Nucleus accumbens (tissue), 56 donors: Measurements from ENCODE around the gene TPH2.

Experiments used
- DNase-seq, 56 donors: peaks; one replicate each; lab custom pipeline; 2025; lab: John Stamatoyannopoulos, UW

TPH2 gene

GRCh38 chr12:72030277-72030676 is 91.6 kb downstream of the TPH2 start:
- no peak for DNase-seq

- DNase-seq = no peak
Observed at GRCh38 chr12:72031066-72031465, 92.4 kb downstream of the TPH2 start.

GRCh38 chr12:72033991-72034390 is 95.3 kb downstream of the TPH2 start:
- no peak for DNase-seq

DNA sequence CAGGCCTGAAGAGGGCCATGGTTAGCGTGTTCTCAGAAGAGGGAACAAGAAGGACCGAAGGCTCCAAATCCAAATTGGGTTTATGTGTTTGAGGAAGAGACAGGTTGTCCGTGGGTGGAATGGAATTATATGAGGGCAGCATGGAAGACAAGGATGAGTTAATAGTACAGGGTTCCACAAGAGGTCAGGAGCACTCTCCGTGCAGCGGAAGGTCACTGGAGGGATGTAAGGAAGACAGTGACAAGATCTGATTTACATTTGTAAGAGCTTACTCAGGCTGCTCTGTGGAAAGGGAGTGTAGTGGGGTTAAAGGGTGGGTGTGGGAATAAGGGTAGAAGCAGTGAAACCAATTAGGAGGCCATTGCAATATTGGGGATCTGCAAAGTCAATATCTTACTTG is 97.0 kb downstream of the TPH2 start:
- DNase-seq = no peak

DNA sequence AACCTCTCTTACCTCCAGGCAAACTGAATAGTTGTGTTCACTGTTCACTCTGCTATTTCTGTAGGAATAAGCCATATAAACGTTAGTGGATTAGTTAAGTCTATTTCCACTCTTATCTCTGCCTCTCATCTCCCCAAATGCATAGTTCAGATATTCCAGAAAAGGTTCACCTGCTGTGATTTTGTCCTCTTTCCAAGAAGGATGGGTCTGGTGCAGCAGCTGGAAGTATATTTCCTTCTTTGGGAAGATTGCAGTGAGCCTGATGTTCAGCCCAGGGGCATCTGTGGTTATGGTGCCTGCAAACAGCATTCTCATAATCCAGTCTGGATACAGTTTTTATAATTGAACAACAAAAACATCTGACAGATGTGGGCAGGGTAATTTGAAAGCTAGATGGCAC is 97.7 kb downstream of the TPH2 start:
- DNase-seq = no peak

DNA sequence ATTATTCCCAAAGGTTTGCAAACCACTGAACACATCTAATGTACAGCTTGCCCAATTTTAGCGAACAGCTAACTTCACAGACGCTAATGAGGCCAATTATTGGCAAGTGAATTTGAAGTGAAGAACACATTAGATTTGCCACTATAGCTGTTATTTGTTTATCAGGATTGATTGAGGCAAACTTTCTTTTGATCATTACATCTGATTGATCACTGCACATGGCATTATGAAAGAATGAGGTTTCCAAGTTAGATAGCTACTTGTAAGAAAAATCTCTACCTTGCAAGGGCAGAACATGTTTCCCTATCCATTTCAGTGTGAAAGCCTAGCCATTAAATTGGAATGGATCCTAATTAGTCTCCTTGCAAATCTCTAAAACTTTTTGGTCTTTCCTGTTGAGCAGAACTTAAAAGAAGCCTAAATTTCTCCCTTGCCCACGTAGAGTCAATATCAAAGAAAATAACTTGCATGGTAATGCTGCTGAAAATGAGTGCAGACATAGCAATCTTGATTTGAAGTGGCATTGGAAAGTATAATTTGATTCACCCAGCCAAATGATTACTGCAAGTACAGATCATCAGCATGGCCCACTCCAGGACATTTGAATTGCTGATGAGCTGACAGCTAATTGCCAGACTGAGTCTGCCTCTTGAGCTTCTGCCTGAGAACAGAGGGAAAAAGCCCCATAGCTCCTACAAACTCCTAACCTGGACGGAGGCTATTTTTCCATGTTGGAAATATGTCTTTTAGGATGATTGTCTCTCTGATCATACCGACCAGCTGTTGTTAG is 98.6 kb downstream of the TPH2 start:
- peak in 3 of 56 donors; percentile 1 to 5 (median 4) for DNase-seq

DNA sequence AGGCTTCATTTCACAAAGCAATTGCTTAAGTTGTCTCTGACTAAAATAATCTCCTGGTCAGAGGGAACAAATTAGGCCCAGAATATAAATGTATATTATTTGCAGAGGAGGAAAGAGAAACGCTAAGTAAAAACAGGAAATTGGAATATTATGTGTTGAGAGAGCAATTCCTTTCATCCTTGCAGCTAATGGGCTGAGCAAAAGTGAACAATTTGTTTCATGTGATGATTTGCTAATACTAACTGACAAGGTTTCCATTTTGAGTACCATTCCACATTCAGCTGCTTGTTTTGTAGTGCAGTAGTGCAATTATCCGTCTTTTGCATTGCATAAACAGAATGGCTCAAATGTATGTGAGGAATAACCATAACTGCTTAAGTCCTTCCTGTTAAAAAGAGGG is 103.2 kb downstream of the TPH2 start:
- no peak for DNase-seq

DNA sequence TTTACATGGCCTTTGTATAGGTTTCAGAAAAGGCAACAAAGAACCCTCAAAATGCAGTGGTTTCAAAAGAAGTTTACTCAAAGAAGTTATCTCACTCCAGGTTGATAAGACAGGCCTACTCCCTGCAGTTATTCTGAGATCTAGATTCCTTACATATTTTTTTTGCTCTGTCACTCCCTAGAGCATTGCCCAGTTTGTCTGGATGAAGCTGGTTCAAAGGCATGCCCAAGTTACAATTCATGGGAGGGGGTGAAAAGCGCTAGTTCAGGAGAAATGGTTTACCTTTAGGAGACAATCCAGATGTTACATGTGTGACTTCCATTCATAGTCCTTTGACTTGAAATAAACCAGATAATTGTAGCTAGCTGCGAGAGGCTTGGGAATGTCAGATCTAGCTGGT is 115.0 kb downstream of the TPH2 start:
- no peak for DNase-seq

DNA sequence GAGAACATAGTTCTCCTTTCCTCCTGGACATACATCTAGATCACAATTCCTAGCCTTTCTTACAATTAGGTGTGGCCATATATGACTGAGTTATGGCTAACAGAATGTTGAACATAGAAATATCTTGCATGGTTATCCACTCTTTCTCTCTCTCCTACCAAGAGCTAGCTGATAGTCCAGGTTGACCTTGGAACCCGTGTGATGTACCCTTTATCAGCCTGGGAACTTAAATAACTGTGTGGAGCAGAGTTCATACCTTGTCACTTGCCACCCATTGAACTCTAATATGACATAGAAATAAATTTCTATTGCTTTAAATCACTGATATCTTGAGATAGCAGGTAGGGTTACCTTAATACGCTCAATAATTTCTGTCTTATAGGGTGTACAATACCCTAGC is 115.9 kb downstream of the TPH2 start:
- DNase-seq = no peak

DNA sequence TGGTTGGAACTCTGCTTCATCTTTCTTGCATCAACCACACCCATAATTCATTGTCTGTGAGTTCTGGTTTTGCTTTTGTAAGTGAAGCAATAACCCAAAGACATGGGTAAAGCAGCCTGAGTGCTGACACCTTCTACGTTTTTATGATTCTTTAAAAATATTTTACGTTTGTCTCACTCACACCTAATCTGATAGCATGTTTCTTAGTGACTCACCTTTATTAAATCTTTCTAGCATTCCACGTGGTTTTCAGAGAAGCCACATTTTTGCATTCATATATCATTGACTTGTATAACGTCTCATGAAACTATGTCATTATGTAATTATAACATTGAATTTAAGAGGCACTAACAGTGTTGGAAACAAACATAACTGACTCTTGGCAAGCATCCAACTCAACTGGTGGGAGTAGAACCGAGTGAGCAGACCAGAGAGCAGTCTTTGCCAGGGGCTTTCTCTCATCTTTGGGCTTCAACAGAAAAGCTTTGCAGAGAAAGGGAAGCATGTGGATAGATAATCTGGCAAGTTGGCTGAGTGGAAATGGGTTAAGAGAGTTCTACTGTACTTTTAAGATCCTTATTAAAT is 118.8 kb downstream of the TPH2 start:
- DNase-seq = no peak

DNA sequence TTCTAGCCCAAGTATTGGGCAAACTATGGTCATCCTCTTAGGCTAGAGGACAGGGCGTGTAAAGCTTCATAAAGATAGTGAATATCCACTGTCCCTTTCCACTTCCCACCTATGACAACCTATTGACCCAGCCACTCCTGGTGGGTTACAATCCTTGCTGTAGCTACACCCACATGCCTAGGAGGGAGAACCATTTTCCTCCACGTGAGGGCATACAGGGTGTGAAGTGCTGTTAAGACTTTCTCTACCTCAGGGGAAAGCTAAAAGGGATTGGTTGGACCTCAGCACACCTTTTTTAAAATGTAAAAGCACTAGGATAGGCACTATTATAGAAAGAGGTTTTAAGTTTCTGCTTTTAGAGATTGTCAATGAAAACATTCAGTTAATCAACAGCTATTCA is 124.4 kb downstream of the TPH2 start:
- no peak for DNase-seq

DNA sequence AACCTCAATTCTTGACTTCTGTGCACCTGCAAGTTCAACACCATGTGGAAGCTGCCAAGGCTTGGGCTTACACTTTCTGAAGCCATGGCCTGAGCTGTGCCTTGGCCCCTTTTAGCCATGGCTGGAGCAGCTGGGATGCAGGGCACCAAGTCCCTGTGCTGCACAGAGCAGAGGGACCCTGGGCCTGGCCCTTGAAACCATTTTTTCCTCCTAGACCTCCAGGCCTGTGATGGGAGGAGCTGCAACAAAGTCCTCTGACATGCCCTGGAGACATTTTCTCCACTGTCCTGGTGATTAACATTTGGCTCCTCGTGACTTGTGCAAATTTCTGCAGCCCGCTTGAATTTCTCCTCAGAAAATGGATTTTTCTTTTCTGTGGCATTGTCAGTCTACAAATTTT is 132.4 kb downstream of the TPH2 start:
- no peak for DNase-seq

- DNase-seq = peak in 2 of 56 donors; percentile 2 to 5
Observed at GRCh38 chr12:72072592-72073212, 134.1 kb downstream of the TPH2 start.

GRCh38 chr12:72074065-72074464 is 135.4 kb downstream of the TPH2 start:
- no peak for DNase-seq

DNA sequence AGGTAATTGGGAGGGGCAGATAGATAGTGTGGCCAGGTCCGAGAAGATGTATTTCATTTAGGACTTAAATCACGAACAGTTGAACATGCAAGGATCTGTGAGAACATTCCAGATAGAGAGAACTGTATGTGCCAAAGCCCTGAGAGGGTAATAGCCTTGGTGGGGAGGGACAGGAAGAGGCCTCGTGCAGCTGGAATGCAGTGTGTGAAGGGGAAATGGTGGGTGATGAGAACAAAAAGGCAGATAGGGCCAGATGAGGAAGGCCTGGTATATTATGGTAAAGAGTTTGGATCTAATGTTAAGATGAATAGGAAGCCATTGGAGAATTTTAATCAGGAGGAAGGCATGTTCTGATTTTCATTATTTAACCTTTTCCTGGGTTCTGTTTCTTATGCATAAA is 136.3 kb downstream of the TPH2 start:
- no peak for DNase-seq

GRCh38 chr12:72075401-72075800 is 136.8 kb downstream of the TPH2 start:
- no peak for DNase-seq

DNA sequence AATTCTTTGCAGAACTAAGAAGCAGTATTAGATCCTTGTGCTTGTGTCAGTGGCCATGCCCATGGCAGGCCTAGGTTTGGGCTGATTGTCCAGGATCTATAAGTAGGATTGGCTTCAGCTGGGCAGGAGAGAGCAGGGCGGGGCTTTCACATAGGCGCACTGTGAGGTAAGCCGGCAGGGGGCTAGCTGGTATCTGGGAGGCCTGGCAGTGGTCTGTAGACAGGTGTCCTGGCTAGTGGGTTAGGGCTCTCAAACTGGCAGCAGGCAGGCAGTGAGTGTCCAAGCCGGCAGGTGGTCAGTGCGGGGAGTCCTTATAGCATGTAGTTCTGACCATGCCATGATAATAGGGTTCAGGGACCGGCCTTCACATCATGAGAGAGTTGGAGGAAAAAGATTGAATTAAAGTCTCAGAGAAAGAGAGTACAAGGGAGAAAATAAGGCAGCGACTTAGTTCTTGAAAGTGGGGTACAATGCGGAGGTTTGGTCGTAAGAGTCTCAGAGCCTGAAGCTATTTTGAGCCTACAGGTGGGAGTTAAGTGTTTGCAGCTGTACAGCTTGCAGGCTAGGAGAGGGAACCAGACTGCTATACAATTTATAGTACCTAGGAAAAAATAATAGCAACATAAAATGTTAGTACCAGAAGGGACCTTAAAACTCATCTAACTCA is 137.4 kb downstream of the TPH2 start:
- DNase-seq = no peak

GRCh38 chr12:72076558-72076915 is 137.9 kb downstream of the TPH2 start:
- DNase-seq = no peak

DNA sequence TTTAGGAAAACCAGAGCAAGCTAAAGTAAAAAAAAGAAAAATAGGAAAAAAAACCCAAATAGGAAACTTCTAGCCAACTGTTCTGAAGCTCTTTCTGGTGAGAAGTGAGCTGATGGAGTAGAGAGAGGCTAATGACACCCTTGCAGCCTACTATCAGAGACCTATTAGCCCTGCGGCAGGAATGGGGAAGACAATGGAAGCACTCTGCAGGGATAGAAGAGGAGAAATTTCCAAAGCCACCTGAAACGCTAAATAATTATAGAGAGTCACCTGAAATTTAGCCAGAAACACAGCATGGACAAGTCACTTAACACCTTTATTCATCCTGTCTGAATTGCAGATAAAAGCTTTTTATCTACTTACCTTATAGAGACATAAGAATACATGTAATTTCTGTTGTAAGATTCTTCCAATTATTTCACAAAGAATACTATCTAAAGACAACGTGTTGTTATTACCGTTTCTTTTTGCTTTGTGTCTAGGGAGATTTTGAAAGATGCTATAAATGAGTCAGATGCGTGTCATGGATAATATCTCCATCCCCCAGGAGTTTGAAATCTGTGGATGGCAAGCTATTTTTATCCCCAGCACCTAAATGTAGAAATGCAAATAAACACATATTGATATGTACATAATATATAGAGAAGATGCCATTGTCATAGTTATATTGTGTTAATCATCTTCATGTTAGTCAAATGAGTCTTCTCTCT is 138.6 kb downstream of the TPH2 start:
- no peak for DNase-seq

DNA sequence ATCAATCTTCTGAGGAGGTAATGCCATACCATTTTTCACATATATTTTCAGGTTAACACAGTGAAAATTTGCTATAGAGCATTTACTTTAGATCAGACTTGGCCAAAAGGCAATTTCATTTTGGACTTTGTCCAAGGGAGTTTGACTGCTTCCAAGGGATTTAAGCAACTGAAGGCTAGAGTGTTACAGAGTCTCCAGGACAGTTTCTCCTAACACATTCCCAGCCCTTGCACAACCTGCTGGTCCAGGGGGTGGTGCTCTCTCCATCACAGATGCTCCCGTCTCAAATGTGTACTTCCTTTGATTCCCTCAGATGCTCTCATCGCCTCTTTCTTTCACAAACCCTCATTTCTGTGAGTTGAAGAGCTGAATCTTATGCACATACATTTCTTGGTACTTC is 143.1 kb downstream of the TPH2 start:
- DNase-seq = peak in 6 of 56 donors; percentile 1 to 24 (median 6)
